Calu3 (cell line): Measurements from ENCODE around the gene TCF20. TPM values are rescaled to one million over a fixed set of nuclear protein-coding genes. Genes with fewer than 3 reads are reported as not detected.

ENCODE experiments used
- BruUV-seq: library from RNA; stranded (reverse); fragments of 400-500 nt; replicated peaks from 2 replicates; lab custom pipeline; 2021; lab: Mats Ljungman, UMichigan
- CTCF ChIA-PET: fragments of 300-600 bp; sonication (Branson Sonifier 250); formaldehyde crosslinking; loops from one replicate; lab custom pipeline; 2022; ENCODE audit warnings: antibody characterized with exemption; lab: Charles Lee
- DNase-seq: peaks from one replicate; pipeline ENCODE4 v3.0.0; 2022
- H3K27ac Mint-ChIP-seq: one replicate; pipeline ENCODE4 v1.8.0; 2022; ENCODE audit warnings: mixed read lengths; ENCODE audit not compliant: unreplicated experiment
- H3K27me3 Mint-ChIP-seq: one replicate; pipeline ENCODE4 v1.8.0; 2022; ENCODE audit warnings: mixed read lengths; ENCODE audit not compliant: unreplicated experiment
- H3K36me3 Mint-ChIP-seq: one replicate; pipeline ENCODE4 v1.8.0; 2022; ENCODE audit warnings: mild to moderate bottlenecking, moderate library complexity, mixed read lengths; ENCODE audit not compliant: insufficient read depth, unreplicated experiment
- H3K4me1 Mint-ChIP-seq: one replicate; pipeline ENCODE4 v1.8.0; 2022; ENCODE audit warnings: mild to moderate bottlenecking, low read depth, mixed read lengths; ENCODE audit not compliant: unreplicated experiment
- H3K4me3 Mint-ChIP-seq: one replicate; pipeline ENCODE4 v1.8.0; 2022; ENCODE audit warnings: mild to moderate bottlenecking, low read depth, moderate library complexity, mixed read lengths; ENCODE audit not compliant: unreplicated experiment
- H3K9me3 Mint-ChIP-seq: one replicate; pipeline ENCODE4 v1.8.0; 2022; ENCODE audit warnings: low read depth, mixed read lengths; ENCODE audit not compliant: unreplicated experiment
- CTCF ChIP-seq: fragments of 200-600 bp; IDR thresholded peaks from one replicate; pipeline ENCODE4 v1.8.0; 2022; ENCODE audit warnings: antibody characterized with exemption; ENCODE audit not compliant: unreplicated experiment
- intact Hi-C: fragments of 100-400 bp; cut with micrococcal nuclease; formaldehyde crosslinking; loops from one replicate; pipeline ENCODE4 v1.10.0; 2022; ENCODE audit not compliant: unreplicated experiment
- total RNA-seq: library from RNA; stranded (reverse); gene quantifications from 2 replicates; pipeline ENCODE4 v1.2.3, GENCODE V29; 2022

TCF20 gene
- total RNA-seq, 1 experiment from 2014 or later = 87.2 TPM

GRCh38 chr22:42268852-42269410, 1.5 kb downstream of the TCF20 start:
- CTCF ChIA-PET = interaction anchor here (0.5 to 0.8 kb wide), 3 partner anchors 15 to 201 kb away, joined by 3 to 7 read pairs (median 4); no protein-coding TSS in a partner anchor
- peak overlapping the region; percentile 78 for H3K27ac Mint-ChIP-seq
- H3K36me3 Mint-ChIP-seq = peaks cover 37% of the 10 kb centered on the region
- no peak for DNase-seq
- TF ChIP-seq CTCF = no peak
- H3K4me3 Mint-ChIP-seq = peak overlapping the region; percentile 97
- no peaks in the 10 kb centered on the region for H3K27me3 Mint-ChIP-seq
- no TSS peak for BruUV-seq
- intact Hi-C loops = loop anchor here (5.0 kb wide), 1 partner anchor 87 kb away; no protein-coding TSS in a partner anchor
- no peaks in the 10 kb centered on the region for H3K9me3 Mint-ChIP-seq
- peaks cover 18% of the 10 kb centered on the region for H3K4me1 Mint-ChIP-seq

- CTCF ChIA-PET = interaction anchor here (0.7 kb wide), 1 partner anchor 349 kb away, joined by 5 read pairs; no protein-coding TSS in a partner anchor
- no peak for TF ChIP-seq CTCF
- Mint-ChIP-seq H3K4me1 (peaks cover 29% of the 10 kb centered on the region), H3K36me3 (peaks cover 23% of the 10 kb centered on the region), H3K27ac (no peak overlapping the region), H3K27me3 (no peaks in the 10 kb centered on the region), H3K4me3 (no peak overlapping the region), H3K9me3 (no peaks in the 10 kb centered on the region)
- DNase-seq = no peak
- intact Hi-C loops = loop anchor here (5.0 kb wide), 1 partner anchor 83 kb away; no protein-coding TSS in a partner anchor
- BruUV-seq = no TSS peak
Measured at GRCh38 chr22:42265321-42265720, 5.1 kb downstream of the TCF20 start.

- no peaks in the 10 kb centered on the region for H3K9me3 Mint-ChIP-seq
- no peak overlapping the region for H3K4me3 Mint-ChIP-seq
- no peak for DNase-seq
- no TSS peak for BruUV-seq
- no peaks in the 10 kb centered on the region for H3K27me3 Mint-ChIP-seq
- intact Hi-C loops = no loop called here
- H3K36me3 Mint-ChIP-seq = peaks cover 9% of the 10 kb centered on the region
- peaks cover 43% of the 10 kb centered on the region for H3K4me1 Mint-ChIP-seq
- H3K27ac Mint-ChIP-seq = no peak overlapping the region
- TF ChIP-seq CTCF = no peak
- CTCF ChIA-PET = interaction anchor here (0.7 to 0.9 kb wide), 2 partner anchors 8 to 16 kb away, joined by 3 to 6 read pairs; no protein-coding TSS in a partner anchor
Measured at GRCh38 chr22:42263944-42264343, 6.5 kb downstream of the TCF20 start.

GRCh38 chr22:42262964-42263363, 7.5 kb downstream of the TCF20 start:
- no peaks in the 10 kb centered on the region for H3K36me3 Mint-ChIP-seq
- no peak for TF ChIP-seq CTCF
- intact Hi-C loops = no loop called here
- peaks cover 36% of the 10 kb centered on the region for H3K4me1 Mint-ChIP-seq
- BruUV-seq = no TSS peak
- no peaks in the 10 kb centered on the region for H3K9me3 Mint-ChIP-seq
- CTCF ChIA-PET = no interaction called here
- no peak overlapping the region for H3K27ac Mint-ChIP-seq
- no peak for DNase-seq
- no peaks in the 10 kb centered on the region for H3K27me3 Mint-ChIP-seq
- H3K4me3 Mint-ChIP-seq = no peak overlapping the region
